Measurements from ENCODE around the gene RGL1.

Gene RGL1

GRCh38 chr1:183870351-183871077, 65.6 kb downstream of the RGL1 start:
- no peak for DNase-seq

- DNase-seq, result no peak
These were observed 66.2 kb downstream of the RGL1 start for GRCh38 chr1:183871142-183871541.

GRCh38 chr1:183871601-183872000, 66.7 kb downstream of the RGL1 start:
- no peak for DNase-seq

DNA sequence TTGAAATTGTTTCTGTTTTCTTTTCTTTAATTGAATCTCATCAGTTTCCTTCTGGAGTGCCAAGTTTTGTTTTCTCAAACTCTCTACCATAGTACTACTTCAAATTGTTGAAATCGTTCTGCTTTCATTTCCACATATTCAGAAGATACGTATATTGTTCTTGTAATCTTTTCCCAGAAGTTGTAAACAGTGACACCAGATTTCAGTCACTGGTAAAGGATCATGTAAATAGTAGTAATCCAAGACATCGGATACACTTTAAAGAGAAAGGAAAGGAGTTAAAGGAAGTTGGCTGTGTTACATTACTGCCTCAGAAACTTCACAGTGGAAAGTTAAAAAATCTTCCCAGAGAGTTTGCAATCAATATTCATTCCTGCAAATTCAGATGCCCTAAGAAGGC, 67.5 kb downstream of the RGL1 start:
- no peak for DNase-seq

DNA sequence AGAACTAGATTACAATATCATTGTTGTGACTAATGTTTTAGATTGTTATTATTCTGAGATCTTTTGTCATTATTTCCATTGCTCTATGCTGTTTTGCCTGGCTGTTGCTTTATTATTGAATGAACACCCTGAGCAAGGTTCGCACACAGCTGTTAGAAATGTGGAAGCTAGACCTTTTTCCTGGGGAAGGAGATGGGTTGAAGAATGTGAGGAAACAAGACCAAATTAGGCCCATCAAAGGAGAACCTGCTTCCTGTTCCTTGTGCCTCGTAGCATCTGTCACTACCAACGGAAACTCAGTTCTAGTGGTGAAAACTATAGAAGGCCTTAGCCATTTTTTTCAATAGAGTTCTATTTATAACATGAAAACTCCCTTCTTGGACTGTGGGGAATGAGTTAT, 68.7 kb downstream of the RGL1 start:
- DNase-seq, result no peak

DNA sequence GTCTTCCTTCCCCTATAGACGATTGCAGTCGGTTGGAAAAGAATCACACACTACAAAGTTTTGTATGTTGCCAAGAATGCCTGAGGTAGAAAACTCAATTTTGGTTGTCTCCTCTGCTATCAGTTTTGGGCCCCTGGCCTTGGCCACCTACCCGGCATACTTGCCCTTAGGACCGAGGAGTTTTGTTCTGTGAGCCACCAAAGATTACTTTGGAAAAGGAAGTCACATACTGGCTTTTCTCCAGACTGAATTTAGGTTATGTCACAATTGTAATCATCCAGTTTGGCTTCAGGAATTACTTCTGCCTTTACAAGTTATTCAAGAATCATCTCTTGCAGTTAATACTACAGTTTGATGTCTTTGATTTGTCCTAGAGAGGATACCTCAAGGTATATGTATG, 71.4 kb downstream of the RGL1 start:
- DNase-seq, result no peak

DNA sequence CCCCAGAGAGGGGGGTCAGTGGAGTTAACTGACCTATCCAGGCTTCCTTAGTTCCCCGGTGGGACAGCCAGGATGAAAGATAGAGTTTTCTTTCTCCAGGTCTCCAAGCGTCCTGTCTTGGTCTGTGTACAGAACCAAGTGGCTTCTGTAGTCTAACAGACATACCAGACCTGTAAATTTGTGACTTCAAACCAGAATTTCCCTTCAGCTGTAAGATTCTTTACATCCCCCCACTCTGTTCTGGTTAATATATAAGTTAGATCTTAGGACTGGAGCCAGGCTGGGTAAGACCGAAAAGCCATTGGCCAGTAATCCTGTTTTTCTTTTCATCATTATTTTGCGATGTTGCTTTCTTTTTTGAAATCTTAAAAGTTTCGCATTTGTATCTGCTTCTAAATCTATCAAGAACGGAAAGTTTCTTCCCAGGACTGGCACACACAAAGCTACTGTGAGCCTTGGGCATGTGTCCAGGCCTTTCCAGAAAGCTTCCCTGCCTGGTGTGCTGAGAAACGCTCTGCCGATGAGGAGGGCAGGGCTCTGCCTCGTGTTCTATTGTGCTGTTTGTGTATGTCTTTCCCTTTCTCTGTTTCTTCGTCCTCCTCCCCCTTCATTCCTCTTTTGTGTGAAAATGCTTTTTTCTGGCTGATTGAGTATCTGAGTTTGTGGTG, 72.3 kb downstream of the RGL1 start:
- DNase-seq, result no peak

- DNase-seq, result no peak
These were observed 74.6 kb downstream of the RGL1 start for GRCh38 chr1:183879494-183879893.

- no peak for DNase-seq
These were observed 75.0 kb downstream of the RGL1 start for GRCh38 chr1:183879966-183880365.

- DNase-seq, result no peak
These were observed 75.8 kb downstream of the RGL1 start for GRCh38 chr1:183880531-183881243.

DNA sequence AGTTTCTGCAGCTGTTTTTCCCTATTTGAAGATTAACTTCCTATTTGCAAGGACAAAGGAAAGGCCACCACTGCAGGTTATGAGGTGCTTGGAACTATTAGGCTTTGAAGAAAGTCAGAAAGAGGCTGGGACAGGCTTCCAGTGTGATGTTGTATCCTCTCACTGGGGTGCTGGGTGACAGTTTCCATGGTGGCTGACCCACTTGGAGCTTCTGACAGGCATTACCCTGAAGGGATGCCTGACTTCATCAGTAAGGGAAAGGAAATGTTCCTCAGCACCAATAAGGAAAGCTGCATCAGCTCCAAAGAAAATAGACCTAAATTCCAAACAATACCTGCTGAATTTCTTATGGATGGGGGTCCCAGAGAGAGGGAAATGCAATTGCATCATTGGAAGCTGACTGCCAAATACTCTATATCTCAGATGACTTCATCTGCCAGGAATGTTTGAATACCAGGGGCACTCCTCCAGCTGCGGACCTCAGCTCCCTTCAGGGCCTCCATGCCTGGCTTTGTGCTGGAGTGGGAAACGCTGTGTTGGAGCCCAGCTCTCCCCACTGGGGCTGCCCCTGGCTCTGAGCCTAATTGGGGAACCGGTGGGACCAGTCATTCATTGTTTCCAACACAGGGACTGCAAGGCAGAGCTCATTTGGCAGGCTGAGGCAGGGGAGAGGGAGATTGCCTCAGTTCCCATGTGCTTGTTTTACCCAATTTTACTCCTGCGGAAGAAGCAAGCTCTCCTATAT, 76.6 kb downstream of the RGL1 start:
- DNase-seq, result no peak

DNA sequence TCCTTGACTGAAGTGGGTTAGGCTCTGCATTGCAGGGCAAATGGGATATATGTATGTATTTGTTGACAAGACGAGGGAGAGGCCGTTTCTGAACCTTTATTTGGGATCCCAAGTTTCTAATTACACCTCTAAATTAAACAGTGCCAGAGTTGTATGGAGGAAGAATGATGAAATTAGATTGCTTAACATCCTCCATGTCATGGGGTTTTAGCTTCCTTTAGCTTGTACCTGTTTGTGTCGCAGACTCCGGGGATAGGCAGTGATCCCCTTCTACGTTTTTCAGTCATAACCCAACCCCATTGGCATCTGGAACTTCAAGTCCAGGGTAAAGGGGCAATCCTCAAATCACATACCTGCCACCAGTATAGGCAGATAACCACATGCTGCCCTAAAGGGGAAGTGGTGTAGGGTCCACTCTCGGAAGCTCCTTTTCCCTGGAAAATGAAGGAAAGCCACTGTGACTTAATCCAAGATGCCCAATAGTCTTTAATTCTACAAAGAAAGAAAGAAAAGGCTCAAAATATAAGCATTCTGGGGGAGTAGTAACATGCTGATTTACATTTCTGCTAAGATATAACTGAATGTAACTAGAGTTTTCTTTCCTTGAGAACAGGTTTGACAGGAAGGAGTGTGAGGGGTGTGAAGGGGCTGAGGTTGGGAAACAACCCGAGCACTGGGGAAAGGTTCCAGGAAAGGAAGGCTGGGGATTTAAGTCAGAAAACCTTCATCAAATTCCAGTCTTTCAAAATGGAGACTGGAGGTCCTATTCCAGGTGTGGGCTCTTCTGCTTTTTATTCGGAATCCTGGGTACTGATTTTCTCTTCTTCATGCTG, 77.6 kb downstream of the RGL1 start:
- DNase-seq, result no peak

DNA sequence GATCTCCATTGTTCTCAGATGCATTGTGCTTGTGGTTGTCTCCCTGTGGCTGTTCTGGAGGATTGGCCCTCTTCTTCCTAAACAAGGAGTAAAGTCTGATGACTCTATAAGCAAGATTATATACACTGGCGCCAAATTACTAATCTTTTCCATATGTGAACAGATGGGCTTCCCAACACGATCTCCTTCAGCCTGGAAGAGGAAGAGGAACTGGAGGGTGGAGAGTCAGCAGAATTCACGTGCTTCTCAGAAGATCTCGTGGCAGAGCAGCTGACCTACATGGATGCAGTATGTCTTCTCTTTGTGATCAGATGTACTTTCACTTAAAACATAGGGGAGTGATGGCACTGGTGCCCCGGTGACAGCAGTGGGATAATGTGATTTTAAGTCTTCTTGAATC, 78.7 kb downstream of the RGL1 start:
- no peak for DNase-seq

DNA sequence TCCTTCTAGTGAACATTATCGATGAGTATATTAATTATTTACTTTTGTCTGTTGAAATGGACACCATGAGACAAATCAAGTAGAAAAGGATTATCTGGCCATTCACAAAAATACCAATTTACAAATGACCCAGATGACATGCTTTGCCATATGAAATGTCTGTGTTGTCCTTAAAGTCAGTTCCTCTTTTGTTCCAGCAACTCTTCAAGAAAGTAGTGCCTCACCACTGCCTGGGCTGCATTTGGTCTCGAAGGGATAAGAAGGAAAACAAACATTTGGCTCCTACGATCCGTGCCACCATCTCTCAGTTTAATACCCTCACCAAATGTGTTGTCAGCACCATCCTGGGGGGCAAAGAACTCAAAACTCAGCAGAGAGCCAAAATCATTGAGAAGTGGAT, 79.6 kb downstream of the RGL1 start:
- no peak for DNase-seq

- DNase-seq, result no peak
These were observed 80.3 kb downstream of the RGL1 start for GRCh38 chr1:183885142-183885735.

- no peak for DNase-seq
These were observed 81.3 kb downstream of the RGL1 start for GRCh38 chr1:183886083-183886828.

DNA sequence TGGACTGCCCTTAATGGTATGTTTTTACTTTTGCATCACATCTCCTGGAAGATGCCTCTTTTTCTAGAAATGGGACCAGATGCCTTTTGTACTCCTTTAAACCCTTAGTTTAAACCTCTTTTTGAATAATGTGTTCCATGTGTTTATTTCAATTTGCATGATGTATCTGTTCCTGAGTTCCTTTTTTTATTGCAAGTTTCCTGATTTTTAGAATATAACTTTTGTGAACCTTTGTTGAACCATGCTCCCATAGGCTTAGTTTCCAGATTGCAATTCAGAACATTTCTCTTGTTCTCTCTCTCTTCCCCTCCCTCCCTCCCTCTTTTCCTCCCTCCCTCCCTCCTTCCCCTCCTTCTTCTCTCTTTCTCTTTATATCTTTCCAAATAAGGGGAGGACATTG, 81.9 kb downstream of the RGL1 start:
- no peak for DNase-seq

GRCh38 chr1:183887826-183888819, 83.2 kb downstream of the RGL1 start:
- DNase-seq, result no peak

GRCh38 chr1:183889095-183889494, 84.2 kb downstream of the RGL1 start:
- no peak for DNase-seq

Data from activated CD4-positive, CD25-positive, alpha-beta regulatory T cell treated with anti-CD3 and anti-CD28 coated beads, Interleukin-2, amount 50 U/mL, for 72 hours (primary cell).